GM21723 (cell line): Measurements from ENCODE around the gene PPT1.

Source experiments
- ATAC-seq: cut with Tn5 transposase; IDR thresholded peaks from one replicate; pipeline ENCODE4 v1.9.1; 2021; ENCODE audit warnings: mild to moderate bottlenecking, moderate library complexity; ENCODE audit not compliant: unreplicated experiment

Gene PPT1

GRCh38 chr1:40032240-40032891 lies 64.7 kb downstream of the PPT1 start:
- no peak for ATAC-seq

- no peak for ATAC-seq
These were observed 66.4 kb downstream of the PPT1 start for GRCh38 chr1:40030528-40031135.

- ATAC-seq: no peak
These were observed 67.4 kb downstream of the PPT1 start for GRCh38 chr1:40029608-40030007.

GRCh38 chr1:40027647-40028046 lies 69.4 kb downstream of the PPT1 start:
- no peak for ATAC-seq

- no peak for ATAC-seq
These were observed 72.4 kb downstream of the PPT1 start for GRCh38 chr1:40024671-40025070.

- ATAC-seq: no peak
These were observed 73.6 kb downstream of the PPT1 start for GRCh38 chr1:40023379-40023944.
